HCT116 (cell line): Measurements from ENCODE around the gene KHSRP.

Experiments
- EGR1 ChIP-seq: IDR thresholded peaks from 2 replicates; pipeline ENCODE4 v1.6.1; 2012; ENCODE audit warnings: low read depth
- EZH2 ChIP-seq: fragments of 200-600 bp; sonication (generic); IDR thresholded peaks from 2 replicates; pipeline ENCODE4 v1.6.1; 2017; ENCODE audit warnings: antibody characterized with exemption, mixed run types
- EZH2phosphoT487 ChIP-seq: fragments of 200-600 bp; IDR thresholded peaks from 2 replicates; pipeline ENCODE4 v1.6.1; 2018; ENCODE audit warnings: antibody characterized with exemption, borderline replicate concordance
- POLR2A ChIP-seq: IDR thresholded peaks from 2 replicates; pipeline ENCODE4 v1.7.0; 2011; ENCODE audit warnings: borderline replicate concordance; ENCODE audit not compliant: insufficient read depth, insufficient read length; ENCODE audit errors: extremely low read depth
- POLR2AphosphoS5 ChIP-seq: IDR thresholded peaks from 2 replicates; pipeline ENCODE4 v1.6.1; 2011; ENCODE audit warnings: mild to moderate bottlenecking, low read depth, low read length, moderate library complexity
- RAD21 ChIP-seq: IDR thresholded peaks from 2 replicates; pipeline ENCODE4 v1.6.1; 2012; ENCODE audit warnings: low read depth, mild to moderate bottlenecking
- SP1 ChIP-seq: IDR thresholded peaks from 2 replicates; pipeline ENCODE4 v1.6.1; 2012; ENCODE audit warnings: low read depth
- SRF ChIP-seq: IDR thresholded peaks from 2 replicates; pipeline ENCODE4 v1.6.1; 2012; ENCODE audit warnings: low read depth
- YY1 ChIP-seq: IDR thresholded peaks from 2 replicates; pipeline ENCODE4 v1.6.1; 2011; ENCODE audit warnings: low read length, low read depth, moderate library complexity, mild to moderate bottlenecking; ENCODE audit not compliant: insufficient replicate concordance; ENCODE audit errors: extremely low read depth
- TF ChIP-seq, protein P1 (sequence below), 3 experiments: fragments of 200-600 bp in 1 of 3; sonication (generic) in 1 of 3; IDR thresholded peaks in 2 of 3; conservative IDR thresholded peaks in 1 of 3; 2 replicates each; pipeline ENCODE4 v1.5.1; 2012 to 2017; ENCODE audit warnings: low read depth in 2 of 3, low read length in 2 of 3, antibody characterized with exemption in 1 of 3, borderline replicate concordance in 1 of 3, control low read depth in 1 of 3, mild to moderate bottlenecking in 1 of 3, mixed read lengths in 1 of 3, mixed run types in 1 of 3, moderate library complexity in 1 of 3; ENCODE audit not compliant: insufficient read depth in 1 of 3
- TF ChIP-seq, protein P2 (sequence below): IDR thresholded peaks from 2 replicates; pipeline ENCODE4 v1.6.1; 2012
- TF ChIP-seq, protein P3 (sequence below): IDR thresholded peaks from 2 replicates; pipeline ENCODE4 v1.6.1; 2012; ENCODE audit warnings: low read depth

DNA sequence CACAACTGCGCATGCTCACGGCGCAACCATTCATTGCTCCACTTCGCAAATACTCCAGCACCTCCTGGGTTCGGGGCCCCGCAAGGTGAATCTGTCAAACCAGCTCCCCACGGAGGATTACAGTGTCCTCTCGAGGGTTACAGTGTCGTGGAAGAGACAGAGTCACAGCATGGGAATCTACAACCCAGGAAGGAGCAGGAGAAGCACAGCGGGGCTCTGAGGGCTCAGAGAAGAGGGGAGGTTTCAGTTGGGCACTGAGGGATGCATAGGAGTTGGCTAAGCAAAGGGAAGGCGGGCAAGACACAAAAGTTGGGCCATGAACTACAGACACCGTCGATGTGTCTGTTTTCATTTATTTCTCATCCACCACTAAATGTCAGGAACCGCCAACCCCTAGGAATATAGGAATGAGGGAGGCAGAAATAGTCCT is 30.6 kb downstream of the KHSRP start:
- TF ChIP-seq, protein P1, sequence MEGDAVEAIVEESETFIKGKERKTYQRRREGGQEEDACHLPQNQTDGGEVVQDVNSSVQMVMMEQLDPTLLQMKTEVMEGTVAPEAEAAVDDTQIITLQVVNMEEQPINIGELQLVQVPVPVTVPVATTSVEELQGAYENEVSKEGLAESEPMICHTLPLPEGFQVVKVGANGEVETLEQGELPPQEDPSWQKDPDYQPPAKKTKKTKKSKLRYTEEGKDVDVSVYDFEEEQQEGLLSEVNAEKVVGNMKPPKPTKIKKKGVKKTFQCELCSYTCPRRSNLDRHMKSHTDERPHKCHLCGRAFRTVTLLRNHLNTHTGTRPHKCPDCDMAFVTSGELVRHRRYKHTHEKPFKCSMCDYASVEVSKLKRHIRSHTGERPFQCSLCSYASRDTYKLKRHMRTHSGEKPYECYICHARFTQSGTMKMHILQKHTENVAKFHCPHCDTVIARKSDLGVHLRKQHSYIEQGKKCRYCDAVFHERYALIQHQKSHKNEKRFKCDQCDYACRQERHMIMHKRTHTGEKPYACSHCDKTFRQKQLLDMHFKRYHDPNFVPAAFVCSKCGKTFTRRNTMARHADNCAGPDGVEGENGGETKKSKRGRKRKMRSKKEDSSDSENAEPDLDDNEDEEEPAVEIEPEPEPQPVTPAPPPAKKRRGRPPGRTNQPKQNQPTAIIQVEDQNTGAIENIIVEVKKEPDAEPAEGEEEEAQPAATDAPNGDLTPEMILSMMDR (IDR thresholded peaks at IDR 0.05 in 2 of 3, conservative IDR thresholded peaks at IDR 0.05 in 1 of 3; ENCODE audit: borderline replicate concordance in 1 of 3, insufficient read depth in 1 of 3, low read depth in 2 of 3, low read length in 2 of 3), result no peak
- TF ChIP-seq SRF (no peak), POLR2A (no peak), EGR1 (no peak), RAD21 (no peak), POLR2AphosphoS5 (no peak), YY1 (no peak), EZH2 (no peak), EZH2phosphoT487 (no peak), SP1 (no peak)
- TF ChIP-seq, protein P2, sequence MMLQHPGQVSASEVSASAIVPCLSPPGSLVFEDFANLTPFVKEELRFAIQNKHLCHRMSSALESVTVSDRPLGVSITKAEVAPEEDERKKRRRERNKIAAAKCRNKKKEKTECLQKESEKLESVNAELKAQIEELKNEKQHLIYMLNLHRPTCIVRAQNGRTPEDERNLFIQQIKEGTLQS, result no peak
- TF ChIP-seq, protein P3, sequence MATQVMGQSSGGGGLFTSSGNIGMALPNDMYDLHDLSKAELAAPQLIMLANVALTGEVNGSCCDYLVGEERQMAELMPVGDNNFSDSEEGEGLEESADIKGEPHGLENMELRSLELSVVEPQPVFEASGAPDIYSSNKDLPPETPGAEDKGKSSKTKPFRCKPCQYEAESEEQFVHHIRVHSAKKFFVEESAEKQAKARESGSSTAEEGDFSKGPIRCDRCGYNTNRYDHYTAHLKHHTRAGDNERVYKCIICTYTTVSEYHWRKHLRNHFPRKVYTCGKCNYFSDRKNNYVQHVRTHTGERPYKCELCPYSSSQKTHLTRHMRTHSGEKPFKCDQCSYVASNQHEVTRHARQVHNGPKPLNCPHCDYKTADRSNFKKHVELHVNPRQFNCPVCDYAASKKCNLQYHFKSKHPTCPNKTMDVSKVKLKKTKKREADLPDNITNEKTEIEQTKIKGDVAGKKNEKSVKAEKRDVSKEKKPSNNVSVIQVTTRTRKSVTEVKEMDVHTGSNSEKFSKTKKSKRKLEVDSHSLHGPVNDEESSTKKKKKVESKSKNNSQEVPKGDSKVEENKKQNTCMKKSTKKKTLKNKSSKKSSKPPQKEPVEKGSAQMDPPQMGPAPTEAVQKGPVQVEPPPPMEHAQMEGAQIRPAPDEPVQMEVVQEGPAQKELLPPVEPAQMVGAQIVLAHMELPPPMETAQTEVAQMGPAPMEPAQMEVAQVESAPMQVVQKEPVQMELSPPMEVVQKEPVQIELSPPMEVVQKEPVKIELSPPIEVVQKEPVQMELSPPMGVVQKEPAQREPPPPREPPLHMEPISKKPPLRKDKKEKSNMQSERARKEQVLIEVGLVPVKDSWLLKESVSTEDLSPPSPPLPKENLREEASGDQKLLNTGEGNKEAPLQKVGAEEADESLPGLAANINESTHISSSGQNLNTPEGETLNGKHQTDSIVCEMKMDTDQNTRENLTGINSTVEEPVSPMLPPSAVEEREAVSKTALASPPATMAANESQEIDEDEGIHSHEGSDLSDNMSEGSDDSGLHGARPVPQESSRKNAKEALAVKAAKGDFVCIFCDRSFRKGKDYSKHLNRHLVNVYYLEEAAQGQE, result no peak
